Measurements from ENCODE around the gene GRIP1.

GRIP1 gene

GRCh38 chr12:66594688-66595087 lies 84.2 kb downstream of the GRIP1 start:
- no peak for ATAC-seq

- no peak for ATAC-seq
Observed at GRCh38 chr12:66590275-66590985, 88.4 kb downstream of the GRIP1 start.

DNA sequence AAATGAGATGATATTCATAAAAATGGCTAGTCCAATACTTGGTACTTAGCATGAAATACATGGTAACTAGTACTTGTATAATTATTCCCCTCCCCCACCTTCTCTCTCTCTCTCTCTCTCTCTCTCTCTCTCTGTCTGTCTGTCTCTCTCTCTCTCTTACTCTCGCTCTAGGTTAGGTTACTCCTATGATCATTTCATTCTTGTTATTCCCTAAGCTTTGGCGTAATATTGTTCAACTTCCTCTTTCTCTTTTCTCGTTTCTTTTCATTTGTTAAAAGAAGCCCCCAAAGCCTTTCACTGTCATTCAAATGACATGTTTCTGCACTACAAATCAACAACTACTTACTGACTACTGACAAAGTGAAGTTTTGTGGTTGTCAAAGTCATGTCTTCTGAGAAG lies 89.8 kb downstream of the GRIP1 start:
- no peak for ATAC-seq

- ATAC-seq: no peak
Observed at GRCh38 chr12:66587912-66588311, 91.0 kb downstream of the GRIP1 start.

DNA sequence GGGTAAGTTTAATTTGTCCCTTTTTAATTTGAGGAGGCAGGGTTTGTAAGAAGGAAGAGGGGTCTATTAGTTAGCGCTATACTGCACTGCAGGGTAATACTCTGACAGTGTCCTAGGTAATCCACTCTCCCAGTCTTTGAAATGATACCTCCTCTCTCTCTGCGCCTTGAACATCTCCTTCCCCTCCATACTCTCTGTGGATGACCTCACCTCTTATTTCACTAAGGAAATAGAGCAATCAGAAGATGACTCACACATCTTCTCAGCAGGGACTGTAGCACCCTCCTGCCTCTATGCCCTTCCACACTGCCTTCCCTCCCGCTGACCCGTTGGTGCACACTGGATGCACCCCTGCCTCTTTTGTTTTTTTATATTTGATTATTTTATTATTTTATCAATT lies 94.2 kb downstream of the GRIP1 start:
- no peak for ATAC-seq

- no peak for ATAC-seq
Observed at GRCh38 chr12:66573605-66574004, 105.3 kb downstream of the GRIP1 start.

DNA sequence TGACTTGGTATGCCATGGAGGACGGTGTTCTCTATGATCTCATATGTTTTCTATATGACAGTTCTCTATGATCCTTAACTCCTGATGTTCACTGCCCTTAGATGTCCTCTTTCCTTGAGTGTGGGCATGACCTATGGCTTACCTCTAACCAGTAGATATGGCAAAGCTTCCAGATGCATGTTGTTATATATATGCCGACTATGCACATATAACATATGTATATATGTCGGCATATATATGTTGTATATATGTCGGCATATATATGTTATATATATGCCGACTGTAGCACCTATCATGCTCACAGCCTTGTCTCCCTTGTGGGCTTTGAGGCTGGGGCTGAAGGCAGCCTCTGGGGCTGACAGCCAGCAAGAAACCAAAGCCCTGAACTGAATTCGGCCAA lies 106.0 kb downstream of the GRIP1 start:
- no peak for ATAC-seq

- ATAC-seq: no peak
Observed at GRCh38 chr12:66571361-66571915, 107.4 kb downstream of the GRIP1 start.

DNA sequence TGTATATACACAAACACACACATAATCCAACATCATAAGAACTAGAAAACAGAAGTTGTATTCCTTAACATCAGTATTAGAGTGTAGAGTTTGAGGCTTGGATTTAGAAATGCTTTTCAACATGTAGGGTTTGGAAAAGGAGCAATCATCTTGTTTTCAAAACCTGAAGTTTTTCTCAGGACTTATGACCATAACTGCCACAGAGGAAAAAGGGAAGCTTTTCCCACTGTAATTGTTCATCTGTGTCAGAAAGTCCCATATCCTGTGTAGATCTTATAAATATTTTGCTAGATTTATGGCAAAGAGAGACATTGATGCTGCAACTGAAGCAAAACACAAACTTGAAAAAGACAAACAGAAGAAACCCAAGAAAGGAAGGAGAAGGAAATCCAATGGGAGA lies 115.7 kb downstream of the GRIP1 start:
- no peak for ATAC-seq

- no peak for ATAC-seq
Observed at GRCh38 chr12:66555113-66555512, 123.8 kb downstream of the GRIP1 start.

GRCh38 chr12:66552716-66553115 lies 126.2 kb downstream of the GRIP1 start:
- no peak for ATAC-seq

DNA sequence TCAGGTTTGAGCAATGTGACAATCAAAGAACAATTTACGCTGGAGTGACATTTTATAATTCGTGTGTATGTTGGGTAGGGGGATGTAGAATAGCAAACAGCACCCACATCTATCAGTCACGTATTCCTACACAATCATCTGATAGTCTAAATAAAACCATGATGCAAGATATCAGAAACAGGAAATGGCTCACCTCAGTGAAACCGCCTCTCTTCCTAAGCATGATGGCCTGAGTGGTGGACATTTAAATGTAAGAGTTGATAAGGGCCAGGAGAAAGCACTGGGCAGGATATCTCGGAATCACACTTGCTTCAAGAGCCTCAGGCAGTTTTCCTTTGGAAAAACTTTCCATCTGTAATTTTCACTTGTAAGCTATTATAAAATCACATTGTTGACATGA lies 128.2 kb downstream of the GRIP1 start:
- ATAC-seq: no peak

DNA sequence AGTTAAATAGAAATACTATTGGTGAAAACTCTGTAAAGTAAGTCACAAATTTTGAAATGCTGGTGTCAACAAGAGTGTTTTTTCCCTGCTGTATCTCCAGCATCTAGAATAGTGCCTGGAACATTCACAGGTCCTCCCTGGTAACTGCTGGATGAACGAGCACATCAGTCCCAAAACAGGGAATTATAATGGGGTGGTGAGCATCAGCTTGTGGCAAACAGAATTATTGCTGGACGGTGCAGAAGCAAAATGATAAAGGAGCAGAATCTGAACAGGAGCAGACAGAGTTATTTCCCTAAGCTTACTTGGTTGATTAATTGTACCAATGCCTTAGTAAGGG lies 129.9 kb downstream of the GRIP1 start:
- no peak for ATAC-seq

- no peak for ATAC-seq
Observed at GRCh38 chr12:66548338-66549049, 130.4 kb downstream of the GRIP1 start.

DNA sequence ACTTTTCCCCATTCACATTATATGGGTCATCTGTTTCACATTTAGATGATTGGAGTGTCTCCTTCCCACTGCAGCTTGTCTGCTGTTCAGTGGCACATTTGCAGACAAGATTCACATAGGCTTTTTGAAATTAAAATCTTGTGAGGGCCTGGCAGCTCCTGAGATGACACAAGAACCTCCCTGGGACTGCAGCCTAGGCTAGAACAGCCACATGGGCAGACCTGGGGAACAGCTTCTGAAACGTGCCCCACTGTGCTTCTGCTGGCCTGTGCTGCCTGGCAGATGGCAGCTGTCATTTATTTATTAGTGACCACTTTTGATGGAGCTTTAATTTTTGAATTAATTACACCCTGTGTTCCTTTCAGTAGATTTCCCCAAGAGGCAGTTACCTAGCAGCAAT lies 137.4 kb downstream of the GRIP1 start:
- no peak for ATAC-seq

- ATAC-seq: no peak
Observed at GRCh38 chr12:66539431-66539830, 139.4 kb downstream of the GRIP1 start.

GRCh38 chr12:66538970-66539369 lies 139.9 kb downstream of the GRIP1 start:
- no peak for ATAC-seq

DNA sequence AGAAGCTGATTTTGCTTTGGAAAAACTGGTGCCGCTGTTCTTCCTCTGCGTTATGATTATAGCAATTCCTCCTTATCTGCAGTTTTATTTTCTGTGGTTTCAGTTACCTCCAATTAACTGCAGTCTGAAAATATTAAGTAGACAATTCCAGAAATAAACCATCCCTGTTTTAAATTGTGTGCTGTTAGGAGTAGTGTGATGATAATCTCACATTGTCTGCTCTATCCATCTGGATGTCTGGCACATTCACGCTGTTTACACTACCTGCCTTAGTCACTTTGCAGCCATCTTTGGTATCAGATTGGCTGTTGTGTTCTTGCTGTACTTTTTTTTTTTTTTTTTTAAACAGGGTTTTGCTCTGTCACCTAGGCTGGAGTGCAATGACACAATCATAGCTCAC lies 141.0 kb downstream of the GRIP1 start:
- ATAC-seq: no peak

GRCh38 chr12:66533767-66534166 lies 145.1 kb downstream of the GRIP1 start:
- no peak for ATAC-seq

GRCh38 chr12:66531766-66532165 lies 147.1 kb downstream of the GRIP1 start:
- no peak for ATAC-seq

DNA sequence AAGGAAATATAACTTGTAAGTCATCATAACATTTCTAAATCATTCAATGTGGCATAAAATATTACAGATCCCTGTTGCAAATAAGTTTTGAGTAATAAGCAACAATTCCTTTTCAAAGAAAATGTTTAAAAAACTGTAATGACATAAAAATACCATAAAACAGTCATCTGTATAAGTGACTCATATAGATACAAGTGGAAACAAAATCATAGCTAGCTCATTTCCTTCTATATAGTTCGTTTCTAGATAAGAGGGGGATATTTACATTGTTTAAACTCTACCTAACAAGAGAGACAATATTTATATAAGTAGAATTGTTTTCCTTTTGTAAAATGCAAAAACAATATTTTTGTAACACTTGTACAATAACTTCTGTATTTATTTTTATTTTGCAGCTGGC lies 148.9 kb downstream of the GRIP1 start:
- no peak for ATAC-seq

GRCh38 chr12:66516561-66516960 lies 162.3 kb downstream of the GRIP1 start:
- no peak for ATAC-seq

DNA sequence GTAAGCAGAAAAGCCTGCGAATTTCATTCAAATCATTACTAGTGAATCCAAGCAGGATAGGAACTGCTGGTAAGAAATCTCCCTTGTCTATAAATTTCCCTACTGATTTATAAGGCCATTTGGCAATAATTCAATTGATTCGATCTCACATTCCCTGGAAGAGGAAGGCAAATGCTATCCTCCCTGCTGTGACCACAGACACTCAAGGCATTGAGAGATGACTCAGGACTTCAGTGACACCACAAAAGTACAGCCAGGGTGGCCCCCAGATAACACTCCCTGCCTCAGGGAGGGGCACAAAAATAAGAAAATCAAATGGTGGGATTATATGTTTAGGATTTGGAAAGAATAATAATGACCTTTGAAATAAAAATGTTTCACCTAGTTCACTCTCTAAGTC lies 162.7 kb downstream of the GRIP1 start:
- no peak for ATAC-seq

GRCh38 chr12:66514581-66514980 lies 164.3 kb downstream of the GRIP1 start:
- ATAC-seq: no peak

- no peak for ATAC-seq
Observed at GRCh38 chr12:66508025-66508424, 170.9 kb downstream of the GRIP1 start.

All from activated CD4-positive, CD25-positive, alpha-beta regulatory T cell treated with anti-CD3 and anti-CD28 coated beads, Interleukin-2, amount 50 U/mL, for 24 hours (primary cell).